HG03439 (cell line): ENCODE measurements around the gene MRLN.
"Not testable (repeated sequence)": the region's sequence is repeated elsewhere in the genome, so short reads cannot be mapped to it uniquely, and the experiment has no call there.

Source experiments
- ATAC-seq: cut with Tn5 transposase; IDR thresholded peaks from one replicate; pipeline ENCODE4 v1.9.1; 2021; ENCODE audit warnings: mild to moderate bottlenecking, moderate library complexity; ENCODE audit not compliant: unreplicated experiment

Gene MRLN

GRCh38 chr10:59753267-59753666, at the start of gene MRLN:
Gene MRLN (minus strand): TSS chr10:59753455.
- no peak for ATAC-seq

- no peak for ATAC-seq
These were observed 47.9 kb upstream of the MRLN start for GRCh38 chr10:59801171-59801570.

GRCh38 chr10:59799421-59799820, 46.2 kb upstream of the MRLN start:
- no peak for ATAC-seq

GRCh38 chr10:59793919-59794318, 40.7 kb upstream of the MRLN start:
- ATAC-seq: no peak

- ATAC-seq: no peak
These were observed 39.6 kb upstream of the MRLN start for GRCh38 chr10:59792812-59793211.

GRCh38 chr10:59791601-59792000, 38.3 kb upstream of the MRLN start:
- ATAC-seq: no peak

GRCh38 chr10:59790080-59790479, 36.8 kb upstream of the MRLN start:
- not testable (repeated sequence) for ATAC-seq

- not testable (repeated sequence) for ATAC-seq
These were observed 35.7 kb upstream of the MRLN start for GRCh38 chr10:59788914-59789313.

GRCh38 chr10:59787032-59787431, 33.8 kb upstream of the MRLN start:
- not testable (repeated sequence) for ATAC-seq

- not testable (repeated sequence) for ATAC-seq
These were observed 32.2 kb upstream of the MRLN start for GRCh38 chr10:59785476-59785875.

GRCh38 chr10:59781511-59781910, 28.3 kb upstream of the MRLN start:
- ATAC-seq: no peak

GRCh38 chr10:59779756-59780533, 26.7 kb upstream of the MRLN start:
- no peak for ATAC-seq

GRCh38 chr10:59774451-59774850, 21.2 kb upstream of the MRLN start:
- no peak for ATAC-seq

GRCh38 chr10:59773088-59773487, 19.8 kb upstream of the MRLN start:
- ATAC-seq: no peak

- no peak for ATAC-seq
These were observed 18.0 kb upstream of the MRLN start for GRCh38 chr10:59771162-59771807.

GRCh38 chr10:59770689-59771088, 17.4 kb upstream of the MRLN start:
- no peak for ATAC-seq

- ATAC-seq: no peak
These were observed 9.2 kb upstream of the MRLN start for GRCh38 chr10:59762505-59762904.

GRCh38 chr10:59757966-59758365, 4.7 kb upstream of the MRLN start:
- ATAC-seq: no peak

- ATAC-seq: no peak
These were observed 1.7 kb upstream of the MRLN start for GRCh38 chr10:59754951-59755350.

- ATAC-seq: no peak
These were observed 846 bp downstream of the MRLN start for GRCh38 chr10:59752278-59752940.

GRCh38 chr10:59750155-59750945, 2.9 kb downstream of the MRLN start:
- ATAC-seq: no peak
